ENCODE measurements around the gene ARSG.
"Not testable (repeated sequence)": the region's sequence is repeated elsewhere in the genome, so short reads cannot be mapped to it uniquely, and the experiment has no call there.

DNA sequence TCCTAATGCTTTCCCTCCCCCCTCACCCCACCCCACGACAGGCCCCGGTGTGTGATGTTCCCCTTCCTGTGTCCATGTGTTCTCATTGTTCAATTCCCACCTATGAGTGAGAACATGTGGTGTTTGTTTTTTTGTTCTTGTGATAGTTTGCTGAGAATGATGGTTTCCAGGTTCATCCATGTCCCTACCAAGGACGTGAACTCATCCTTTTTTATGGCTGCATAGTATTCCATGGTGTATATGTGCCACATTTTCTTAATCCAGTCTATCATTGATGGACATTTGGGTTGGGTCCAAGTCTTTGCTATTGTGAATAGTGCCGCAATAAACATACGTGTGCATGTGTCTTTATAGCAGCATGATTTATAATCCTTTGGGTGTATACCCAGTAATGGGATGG, 112.5 kb downstream of the ARSG start:
- not testable (repeated sequence) for TF ChIP-seq EZH2 (IDR thresholded peaks at IDR 0.05; ENCODE audit: borderline replicate concordance, low read length)
- TF ChIP-seq, protein P1, sequence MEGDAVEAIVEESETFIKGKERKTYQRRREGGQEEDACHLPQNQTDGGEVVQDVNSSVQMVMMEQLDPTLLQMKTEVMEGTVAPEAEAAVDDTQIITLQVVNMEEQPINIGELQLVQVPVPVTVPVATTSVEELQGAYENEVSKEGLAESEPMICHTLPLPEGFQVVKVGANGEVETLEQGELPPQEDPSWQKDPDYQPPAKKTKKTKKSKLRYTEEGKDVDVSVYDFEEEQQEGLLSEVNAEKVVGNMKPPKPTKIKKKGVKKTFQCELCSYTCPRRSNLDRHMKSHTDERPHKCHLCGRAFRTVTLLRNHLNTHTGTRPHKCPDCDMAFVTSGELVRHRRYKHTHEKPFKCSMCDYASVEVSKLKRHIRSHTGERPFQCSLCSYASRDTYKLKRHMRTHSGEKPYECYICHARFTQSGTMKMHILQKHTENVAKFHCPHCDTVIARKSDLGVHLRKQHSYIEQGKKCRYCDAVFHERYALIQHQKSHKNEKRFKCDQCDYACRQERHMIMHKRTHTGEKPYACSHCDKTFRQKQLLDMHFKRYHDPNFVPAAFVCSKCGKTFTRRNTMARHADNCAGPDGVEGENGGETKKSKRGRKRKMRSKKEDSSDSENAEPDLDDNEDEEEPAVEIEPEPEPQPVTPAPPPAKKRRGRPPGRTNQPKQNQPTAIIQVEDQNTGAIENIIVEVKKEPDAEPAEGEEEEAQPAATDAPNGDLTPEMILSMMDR (IDR thresholded peaks at IDR 0.05; ENCODE audit: low read length), result not testable (repeated sequence)

All from OCI-LY1 (cell line).